ENCODE measurements around the gene PSMC3. TPM values are rescaled to one million over a fixed set of nuclear protein-coding genes. Genes with fewer than 3 reads are reported as not detected.

The PSMC3 gene
- total RNA-seq, 1 experiment from 2014 or later = 179 TPM

DNA sequence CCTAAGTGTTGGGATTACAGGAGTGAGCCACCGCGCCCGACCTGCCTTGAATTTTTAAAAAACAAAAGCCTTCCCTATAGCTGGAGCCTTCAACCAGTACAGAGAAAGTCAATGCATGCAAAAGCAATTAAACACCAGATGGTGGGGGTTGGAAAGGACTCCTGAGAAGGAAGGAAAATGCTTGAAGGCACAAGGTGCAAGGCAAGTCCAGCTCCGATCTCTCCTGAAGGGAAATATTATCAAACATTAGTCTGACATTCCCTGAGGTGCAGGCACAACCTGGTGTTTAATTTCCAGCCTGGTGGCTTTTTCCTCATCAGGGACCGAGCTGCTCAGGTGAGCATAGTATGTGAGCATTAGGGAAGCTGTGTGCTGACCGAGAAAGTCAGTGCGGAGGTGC is 35.6 kb upstream of the PSMC3 start:
- Histone ChIP-seq H3K9me3 (ENCODE audit: control insufficient read depth, low read depth, low read length) (no peaks in the 10 kb centered on the region), H3K9ac (ENCODE audit: extremely low read depth, insufficient read length, low read length) (no peak overlapping the region), H3K27me3 (ENCODE audit: insufficient read depth, low read length) (no peaks in the 10 kb centered on the region), H3K18ac (ENCODE audit: insufficient read length, low read depth, low read length) (no peak overlapping the region), H3K4me2 (ENCODE audit: insufficient read depth, insufficient read length, low read length) (no peak overlapping the region), H2AFZ (ENCODE audit: low read length) (no peak overlapping the region), H2BK15ac (ENCODE audit: low read depth, low read length) (no peak overlapping the region), H3K4ac (ENCODE audit: low read depth, low read length) (no peak overlapping the region), H3K56ac (ENCODE audit: insufficient read length, low read depth, low read length) (no peak overlapping the region), H3T11ph (ENCODE audit: low read length) (no peak overlapping the region), H3K23ac (ENCODE audit: insufficient read length, low read depth, low read length) (no peak overlapping the region), H3K23me2 (ENCODE audit: insufficient read length, low read depth, low read length, poor library complexity, severe bottlenecking) (no peaks in the 10 kb centered on the region), H2BK5ac (ENCODE audit: insufficient read length, low read length) (no peak overlapping the region), H3K4me1 (ENCODE audit: insufficient read depth, low read length) (no peaks in the 10 kb centered on the region), H4K91ac (ENCODE audit: insufficient read length, low read depth, low read length) (no peak overlapping the region), H2BK20ac (ENCODE audit: low read depth, low read length, poor library complexity, severe bottlenecking) (no peak overlapping the region), H2BK120ac (ENCODE audit: low read depth, low read length, poor library complexity, severe bottlenecking) (no peak overlapping the region), H4K20me1 (ENCODE audit: control insufficient read depth, insufficient read depth, insufficient read length) (no peaks in the 10 kb centered on the region), H4K5ac (ENCODE audit: insufficient read length, low read depth, low read length) (no peak overlapping the region), H4K8ac (replicated peaks; ENCODE audit: insufficient read length, low read depth, low read length) (no peak overlapping the region), H3K79me2 (ENCODE audit: insufficient read depth, low read length) (no peaks in the 10 kb centered on the region), H2BK12ac (ENCODE audit: insufficient read length, low read depth, low read length) (no peak overlapping the region), H2AK5ac (ENCODE audit: insufficient read length, low read length) (no peak overlapping the region), H3K79me1 (ENCODE audit: insufficient read depth, low read depth, low read length, poor library complexity, severe bottlenecking) (no peaks in the 10 kb centered on the region), H3K27ac (ENCODE audit: insufficient read length, low read depth, low read length) (no peak overlapping the region), H3K14ac (ENCODE audit: insufficient read depth, low read length) (no peak overlapping the region)
- no CpG with 5 or more reads among the region's 7 CpGs for WGBS (ENCODE audit: extremely low coverage, insufficient read length, low lambda C conversion rate)
- H3K9me3 Mint-ChIP-seq = no peaks in the 10 kb centered on the region
- H3K27ac Mint-ChIP-seq = peak overlapping the region; percentile 36 to 84 (median 42)
- H3K36me3 Mint-ChIP-seq (ENCODE audit: insufficient read depth in 1 of 3, low read depth in 3 of 3) = peaks cover 0 to 20% (median 10%) of the 10 kb centered on the region in 3 experiments; a peak in 6 of 7 replicates
- no peak overlapping the region for H3K4me3 Mint-ChIP-seq
- TF ChIP-seq, protein P1, sequence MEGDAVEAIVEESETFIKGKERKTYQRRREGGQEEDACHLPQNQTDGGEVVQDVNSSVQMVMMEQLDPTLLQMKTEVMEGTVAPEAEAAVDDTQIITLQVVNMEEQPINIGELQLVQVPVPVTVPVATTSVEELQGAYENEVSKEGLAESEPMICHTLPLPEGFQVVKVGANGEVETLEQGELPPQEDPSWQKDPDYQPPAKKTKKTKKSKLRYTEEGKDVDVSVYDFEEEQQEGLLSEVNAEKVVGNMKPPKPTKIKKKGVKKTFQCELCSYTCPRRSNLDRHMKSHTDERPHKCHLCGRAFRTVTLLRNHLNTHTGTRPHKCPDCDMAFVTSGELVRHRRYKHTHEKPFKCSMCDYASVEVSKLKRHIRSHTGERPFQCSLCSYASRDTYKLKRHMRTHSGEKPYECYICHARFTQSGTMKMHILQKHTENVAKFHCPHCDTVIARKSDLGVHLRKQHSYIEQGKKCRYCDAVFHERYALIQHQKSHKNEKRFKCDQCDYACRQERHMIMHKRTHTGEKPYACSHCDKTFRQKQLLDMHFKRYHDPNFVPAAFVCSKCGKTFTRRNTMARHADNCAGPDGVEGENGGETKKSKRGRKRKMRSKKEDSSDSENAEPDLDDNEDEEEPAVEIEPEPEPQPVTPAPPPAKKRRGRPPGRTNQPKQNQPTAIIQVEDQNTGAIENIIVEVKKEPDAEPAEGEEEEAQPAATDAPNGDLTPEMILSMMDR (conservative IDR thresholded peaks at IDR 0.05) = no peak
- DNase-seq = no peak
- H3K27me3 Mint-ChIP-seq (ENCODE audit: low read depth) = no peaks in the 10 kb centered on the region; the same call in none of the 2 replicates
- H3K4me1 Mint-ChIP-seq = peaks cover 13 to 22% of the 10 kb centered on the region in 2 experiments
